Activated CD4-positive, alpha-beta memory T cell treated with anti-CD3 and anti-CD28 coated beads for 36 hours (primary cell): ENCODE measurements around the gene PDE6H. TPM values are rescaled to one million over a fixed set of nuclear protein-coding genes. Genes with fewer than 3 reads are reported as not detected.

Experiments
- CTCF ChIA-PET: fragments of 350-600 bp; sonication (Branson Sonifier 250); formaldehyde crosslinking; loops from one replicate; lab custom pipeline; 2021; ENCODE audit warnings: antibody characterized with exemption, inconsistent platforms; lab: Charles Lee
- POLR2A ChIA-PET: fragments of 350-600 bp; sonication (Branson Sonifier 250); formaldehyde crosslinking; loops from one replicate; lab custom pipeline; 2021; ENCODE audit warnings: antibody characterized with exemption; lab: Charles Lee
- DNase-seq: peaks from one replicate; pipeline ENCODE4 v3.0.0-alpha.2; 2020
- H3K27ac Mint-ChIP-seq: one replicate; pipeline ENCODE4 v1.8.0; 2021; ENCODE audit warnings: mixed read lengths
- H3K27me3 Mint-ChIP-seq: one replicate; pipeline ENCODE4 v1.8.0; 2021; ENCODE audit warnings: mixed read lengths
- H3K36me3 Mint-ChIP-seq: one replicate; pipeline ENCODE4 v1.8.0; 2021; ENCODE audit warnings: mixed read lengths
- H3K4me1 Mint-ChIP-seq: one replicate; pipeline ENCODE4 v1.8.0; 2021; ENCODE audit warnings: low read depth, mixed read lengths
- H3K4me3 Mint-ChIP-seq: one replicate; pipeline ENCODE4 v1.8.0; 2021; ENCODE audit warnings: mild to moderate bottlenecking, mixed read lengths
- H3K9me3 Mint-ChIP-seq: one replicate; pipeline ENCODE4 v1.8.0; 2021; ENCODE audit warnings: mixed read lengths
- intact Hi-C: fragments of 100-400 bp; cut with micrococcal nuclease; formaldehyde crosslinking; loops from one replicate; pipeline ENCODE4 v1.15.1; 2023
- total RNA-seq, 2 experiments: library from RNA; stranded (reverse); gene quantifications; one replicate each; pipeline ENCODE4 v1.2.3, GENCODE V29; 2021

Gene PDE6H
- total RNA-seq, 2 experiments from 2014 or later: not detected

DNA sequence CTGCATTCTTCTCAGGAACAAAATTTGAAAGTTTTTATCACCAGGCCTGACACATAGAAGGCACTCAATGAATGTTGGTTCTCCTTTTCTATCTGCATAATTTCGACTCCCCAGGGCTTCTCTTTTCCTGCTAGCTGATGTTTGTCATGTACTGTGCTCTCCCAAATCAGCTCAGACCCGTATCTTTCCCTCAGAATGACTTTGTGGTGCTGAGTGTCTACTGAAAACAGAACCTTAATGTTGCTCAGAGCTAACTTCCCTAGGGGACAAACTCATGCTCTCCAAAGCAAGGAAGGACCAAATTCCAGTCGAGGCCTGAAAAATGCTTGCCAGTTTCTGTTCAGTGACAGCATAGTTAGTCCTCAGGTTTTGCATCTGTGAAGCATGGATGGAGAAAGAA lies 13.4 kb upstream of the PDE6H start:
- DNase-seq: no peak
- no peaks in the 10 kb centered on the region for H3K9me3 Mint-ChIP-seq
- H3K27ac Mint-ChIP-seq: peak overlapping the region; percentile 96
- peak overlapping the region; percentile 88 for H3K4me3 Mint-ChIP-seq
- peaks cover 32% of the 10 kb centered on the region for H3K4me1 Mint-ChIP-seq
- intact Hi-C loops: loop anchor here (10.0 kb wide), 1 partner anchor 925 kb away; the partner anchor contains the start of gene STRAP
- ChIA-PET CTCF (interaction anchor here (0.6 to 1.5 kb wide), 3 partner anchors 9 to 11 kb away, joined by 3 to 7 read pairs (median 5); no protein-coding TSS in a partner anchor), POLR2A (interaction anchor here (0.8 to 3.7 kb wide), 7 partner anchors 8 to 574 kb away, joined by 3 to 17 read pairs (median 4); a partner anchor contains a TSS)
- H3K36me3 Mint-ChIP-seq: peaks cover 26% of the 10 kb centered on the region
- H3K27me3 Mint-ChIP-seq: no peaks in the 10 kb centered on the region

DNA sequence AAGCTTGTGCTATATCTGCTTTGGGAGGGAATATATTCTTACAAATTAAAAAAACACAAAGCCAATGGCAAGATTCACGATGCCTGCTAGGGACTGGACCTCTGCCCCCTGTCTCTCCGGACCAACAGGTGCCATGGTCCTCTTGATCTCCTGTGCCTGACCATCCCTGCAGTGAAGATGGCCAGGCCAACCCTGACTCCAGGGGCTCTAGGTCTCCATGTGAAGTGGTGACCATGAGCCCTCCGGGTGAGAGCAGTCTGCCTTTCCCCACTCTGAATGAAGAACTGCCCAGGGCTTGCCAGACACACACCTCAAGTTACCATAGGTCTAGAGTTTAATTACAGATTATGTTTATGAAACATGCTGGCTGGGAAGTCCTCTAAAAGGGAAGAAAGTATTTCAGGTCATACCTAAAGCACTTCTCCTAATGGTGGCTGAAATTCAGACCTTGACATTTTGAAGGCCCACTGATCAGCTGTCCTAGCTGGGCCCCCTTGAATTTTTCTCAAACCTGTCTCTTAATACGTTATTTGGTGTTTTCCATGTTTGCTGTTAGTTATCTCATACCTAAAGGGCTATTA lies 12.8 kb upstream of the PDE6H start:
- no peak for DNase-seq
- POLR2A ChIA-PET: interaction anchor here (0.9 to 3.7 kb wide), 6 partner anchors 9 to 574 kb away, joined by 3 to 17 read pairs (median 8); a partner anchor contains a TSS
- Mint-ChIP-seq H3K27me3 (no peaks in the 10 kb centered on the region), H3K4me3 (peak overlapping the region; percentile 88), H3K27ac (peak overlapping the region; percentile 96), H3K4me1 (peaks cover 35% of the 10 kb centered on the region), H3K9me3 (no peaks in the 10 kb centered on the region), H3K36me3 (peaks cover 26% of the 10 kb centered on the region)
- CTCF ChIA-PET: interaction anchor here (0.6 to 1.3 kb wide), 2 partner anchors 10 to 12 kb away, joined by 3 to 5 read pairs; no protein-coding TSS in a partner anchor
- intact Hi-C loops: loop anchor here (2.0 to 10.0 kb wide), 4 partner anchors 35 to 925 kb away; partner anchors contain the start of gene STRAP

DNA sequence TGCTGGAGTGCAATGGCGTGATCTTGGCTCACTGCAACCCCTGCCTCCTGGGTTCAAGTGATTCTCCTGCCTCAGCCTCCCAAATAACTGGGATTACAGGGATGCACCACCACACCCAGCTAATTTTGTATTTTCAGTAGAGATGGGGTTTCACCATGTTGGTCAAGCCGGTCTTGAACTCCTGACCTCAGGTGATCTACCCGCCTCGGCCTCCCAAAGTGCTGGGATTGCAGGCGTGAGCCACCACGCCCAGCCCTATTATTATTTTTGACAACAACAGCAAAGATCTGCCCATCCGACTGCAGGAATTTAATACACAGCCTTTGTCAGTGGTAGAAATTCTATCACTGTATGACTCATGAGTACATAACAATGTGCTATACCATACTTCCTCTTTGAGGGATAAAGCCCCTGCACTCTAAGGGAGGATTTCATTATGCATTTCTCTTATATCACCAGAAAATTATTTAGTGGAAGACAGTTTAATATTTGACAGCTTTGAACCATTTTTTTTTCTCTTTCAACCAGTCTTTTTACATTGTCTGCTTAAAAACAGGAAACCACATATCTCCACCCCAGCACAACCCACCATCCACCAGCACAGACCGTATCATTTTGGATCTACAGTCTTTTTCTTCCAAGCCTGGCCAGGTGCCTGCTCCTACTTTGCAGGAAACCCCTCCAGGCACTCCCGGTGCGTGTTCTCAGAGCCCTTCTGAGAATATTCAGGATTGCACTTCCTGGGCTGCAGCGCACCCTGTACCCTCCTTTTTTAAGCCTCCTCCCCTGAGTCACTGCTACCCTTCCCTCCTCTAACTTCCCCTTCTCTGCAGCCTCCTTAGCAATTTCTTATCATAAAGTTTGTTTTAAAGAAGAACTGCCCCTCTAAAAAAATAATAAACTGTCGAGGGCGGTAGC lies 12.0 kb upstream of the PDE6H start:
- peak; percentile 49 for DNase-seq
- H3K4me1 Mint-ChIP-seq: peaks cover 43% of the 10 kb centered on the region
- peak overlapping the region; percentile 88 for H3K4me3 Mint-ChIP-seq
- ChIA-PET POLR2A (interaction anchor here (1.1 to 3.7 kb wide), 11 partner anchors 10 to 190 kb away, joined by 3 to 19 read pairs (median 7); partner anchors contain the start of genes C12orf60, PDE6H and WBP11), CTCF (interaction anchor here (0.7 to 2.6 kb wide), 4 partner anchors 8 to 191 kb away, joined by 3 to 14 read pairs (median 6); partner anchors contain the start of gene ERP27)
- H3K36me3 Mint-ChIP-seq: peaks cover 26% of the 10 kb centered on the region
- no peaks in the 10 kb centered on the region for H3K27me3 Mint-ChIP-seq
- H3K9me3 Mint-ChIP-seq: no peaks in the 10 kb centered on the region
- intact Hi-C loops: loop anchor here (1.0 to 5.0 kb wide), 7 partner anchors 9 to 704 kb away; partner anchors contain the start of genes C12orf60 and WBP11
- peak overlapping the region; percentile 96 for H3K27ac Mint-ChIP-seq

DNA sequence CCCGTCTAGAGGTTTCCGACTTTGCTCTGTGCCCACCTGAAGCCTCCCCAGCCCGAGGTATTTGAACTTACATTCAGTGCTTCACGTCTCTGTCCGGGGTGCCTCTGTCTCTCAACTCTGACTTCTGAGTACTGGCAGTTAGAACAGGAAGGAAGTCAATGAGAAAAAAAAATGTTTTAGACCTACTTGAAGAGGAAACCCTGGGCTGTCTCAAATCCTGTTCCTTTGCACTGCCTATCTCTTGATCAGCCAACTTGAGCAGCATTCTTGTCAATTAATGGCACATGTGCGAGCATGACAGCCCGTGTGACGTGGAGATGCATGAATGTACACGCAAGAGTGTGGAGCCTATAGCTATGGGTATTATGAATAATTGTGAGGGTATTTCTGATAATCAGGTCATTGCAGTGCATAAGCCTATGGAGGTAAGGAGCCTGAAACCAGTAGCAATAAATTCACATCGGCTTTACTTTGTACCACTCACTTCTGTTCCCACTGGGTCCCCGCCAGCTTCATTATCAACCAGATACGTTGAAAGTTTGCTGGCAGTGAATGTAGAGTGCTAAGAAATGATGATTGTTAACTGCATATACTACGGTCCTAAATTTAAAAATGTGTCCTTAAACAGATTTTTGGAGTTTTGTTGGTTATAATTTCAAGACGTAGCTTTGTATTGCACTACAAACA lies 11.2 kb upstream of the PDE6H start, which contains the start of gene ARHGDIB:
Gene ARHGDIB (minus strand): TSS at position 136 of the 687 bp plus-strand sequence. CDS start 10,889 bp downstream, outside the sequence.
- H3K27me3 Mint-ChIP-seq: no peaks in the 10 kb centered on the region
- no peaks in the 10 kb centered on the region for H3K9me3 Mint-ChIP-seq
- H3K4me1 Mint-ChIP-seq: peaks cover 45% of the 10 kb centered on the region
- POLR2A ChIA-PET: interaction anchor here (0.7 to 2.6 kb wide), 11 partner anchors 10 to 191 kb away, joined by 3 to 19 read pairs (median 6); partner anchors contain the start of genes C12orf60, PDE6H and WBP11
- intact Hi-C loops: loop anchor here (1.0 to 5.0 kb wide), 8 partner anchors 9 to 704 kb away; partner anchors contain the start of genes C12orf60 and WBP11
- H3K27ac Mint-ChIP-seq: peak within 1 kb of the TSS; percentile 96
- CTCF ChIA-PET: interaction anchor here (0.7 to 2.6 kb wide), 6 partner anchors 9 to 192 kb away, joined by 3 to 14 read pairs (median 4); partner anchors contain the start of gene ERP27
- peaks cover 26% of the 10 kb centered on the region for H3K36me3 Mint-ChIP-seq
- peak within 1 kb of the TSS; percentile 88 for H3K4me3 Mint-ChIP-seq
- DNase-seq: peak; percentile 86

DNA sequence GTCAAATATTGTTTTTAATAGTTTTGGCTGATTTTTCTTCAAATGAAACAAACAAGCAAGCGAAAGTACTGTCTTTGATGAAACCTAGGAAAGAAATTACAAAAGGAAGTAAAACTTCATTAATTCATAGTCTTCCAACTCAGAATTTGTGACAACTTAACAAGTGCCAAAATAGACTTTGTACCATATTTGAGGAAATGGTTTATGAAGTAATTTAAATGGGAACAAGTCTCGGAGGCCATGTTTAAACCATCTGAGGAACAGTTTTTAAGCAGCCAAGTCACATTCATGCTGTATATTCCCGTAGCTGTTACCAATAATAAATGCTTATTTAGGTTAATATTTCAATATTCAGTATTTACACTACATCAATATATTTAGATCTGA lies 10.7 kb upstream of the PDE6H start:
- no peaks in the 10 kb centered on the region for H3K27me3 Mint-ChIP-seq
- DNase-seq: no peak
- H3K4me3 Mint-ChIP-seq: peak overlapping the region; percentile 88
- peak overlapping the region; percentile 96 for H3K27ac Mint-ChIP-seq
- intact Hi-C loops: loop anchor here (2.0 to 5.0 kb wide), 3 partner anchors 13 to 705 kb away; no protein-coding TSS in a partner anchor
- peaks cover 40% of the 10 kb centered on the region for H3K4me1 Mint-ChIP-seq
- ChIA-PET CTCF (interaction anchor here (0.9 to 2.6 kb wide), 5 partner anchors 10 to 192 kb away, joined by 4 to 14 read pairs (median 4); a partner anchor contains a TSS), POLR2A (interaction anchor here (0.8 to 2.6 kb wide), 10 partner anchors 10 to 192 kb away, joined by 3 to 19 read pairs (median 6); partner anchors contain the start of genes C12orf60, PDE6H and WBP11)
- no peaks in the 10 kb centered on the region for H3K9me3 Mint-ChIP-seq
- H3K36me3 Mint-ChIP-seq: peaks cover 26% of the 10 kb centered on the region

DNA sequence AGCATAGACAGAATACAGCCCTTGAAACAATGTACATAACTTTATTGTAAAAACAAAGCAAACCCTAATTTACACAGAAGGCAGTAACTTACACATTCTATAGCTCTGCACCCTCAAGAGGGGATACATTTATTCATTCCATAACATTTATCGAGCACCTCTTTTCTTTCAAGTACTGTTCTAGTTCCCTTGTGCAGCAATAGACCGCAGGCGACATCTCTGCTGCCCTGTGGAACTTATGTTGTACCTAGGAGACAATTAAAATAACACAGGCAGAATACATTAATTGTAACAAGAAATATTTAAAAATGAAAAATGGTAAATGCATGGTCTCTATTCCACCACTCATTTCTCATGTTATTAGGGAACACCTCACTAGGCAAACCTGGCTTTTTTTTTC lies 10.0 kb upstream of the PDE6H start:
- intact Hi-C loops: loop anchor here (2.0 to 5.0 kb wide), 3 partner anchors 14 to 705 kb away; no protein-coding TSS in a partner anchor
- CTCF ChIA-PET: interaction anchor here (2.6 kb wide), 1 partner anchor 193 kb away, joined by 14 read pairs; a partner anchor contains a TSS
- H3K27me3 Mint-ChIP-seq: no peaks in the 10 kb centered on the region
- DNase-seq: no peak
- POLR2A ChIA-PET: interaction anchor here (1.0 to 2.6 kb wide), 6 partner anchors 10 to 192 kb away, joined by 5 to 19 read pairs (median 8); partner anchors contain the start of genes C12orf60, PDE6H and WBP11
- peaks cover 42% of the 10 kb centered on the region for H3K4me1 Mint-ChIP-seq
- H3K9me3 Mint-ChIP-seq: no peaks in the 10 kb centered on the region
- peak overlapping the region; percentile 88 for H3K4me3 Mint-ChIP-seq
- H3K36me3 Mint-ChIP-seq: peaks cover 24% of the 10 kb centered on the region
- H3K27ac Mint-ChIP-seq: peak overlapping the region; percentile 96

DNA sequence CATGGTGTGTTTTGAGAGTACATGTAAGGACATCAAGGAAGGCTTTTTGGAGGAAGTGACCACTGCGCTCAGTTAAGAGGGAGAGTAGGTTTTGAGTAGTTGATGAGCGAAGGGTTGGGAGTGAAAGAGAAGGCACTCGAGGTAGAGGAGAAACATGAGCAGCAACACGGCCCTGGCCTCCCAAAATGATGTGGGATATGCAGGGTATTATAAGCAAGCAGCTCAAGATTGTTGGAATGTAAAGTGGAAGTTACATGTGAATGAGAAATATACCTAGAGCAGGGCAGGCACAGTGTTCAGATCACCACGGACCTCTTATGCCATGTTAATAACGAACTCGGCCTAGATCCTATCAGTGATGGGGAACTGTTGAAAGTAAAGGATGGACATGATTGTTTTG lies 9.3 kb upstream of the PDE6H start:
- POLR2A ChIA-PET: interaction anchor here (1.0 to 2.6 kb wide), 3 partner anchors 13 to 193 kb away, joined by 5 to 19 read pairs (median 11); a partner anchor contains a TSS
- no peak for DNase-seq
- H3K4me3 Mint-ChIP-seq: peak overlapping the region; percentile 45

DNA sequence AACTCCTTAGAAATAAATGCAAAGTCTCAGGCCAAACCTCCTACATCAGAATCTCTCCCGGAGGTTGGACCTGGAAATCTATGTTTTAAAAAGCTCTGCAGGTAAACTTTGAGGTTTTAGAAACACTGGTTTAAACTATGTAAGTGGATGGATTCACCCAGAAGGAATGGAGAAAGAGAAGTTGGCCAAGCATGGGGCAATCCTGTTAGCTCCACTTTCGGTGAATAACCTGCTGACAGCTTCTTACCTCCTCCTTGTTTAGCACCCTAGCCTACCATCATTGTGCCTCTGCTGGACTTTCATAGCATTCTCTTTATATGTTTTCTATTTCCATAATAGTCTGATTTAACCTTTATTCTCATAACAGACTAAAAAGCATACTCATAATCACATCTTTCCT lies 8.4 kb upstream of the PDE6H start:
- intact Hi-C loops: loop anchor here (5.0 kb wide), 2 partner anchors 598 to 707 kb away; no protein-coding TSS in a partner anchor
- H3K27ac Mint-ChIP-seq: peak overlapping the region; percentile 85
- H3K4me1 Mint-ChIP-seq: peaks cover 41% of the 10 kb centered on the region
- ChIA-PET POLR2A (interaction anchor here (0.9 to 1.0 kb wide), 2 partner anchors 190 to 194 kb away, joined by 3 read pairs; a partner anchor contains a TSS), CTCF (interaction anchor here (1.5 kb wide), 1 partner anchor 161 kb away, joined by 3 read pairs; the partner anchor contains the start of genes C12orf60 and WBP11)
- no peak for DNase-seq
- peaks cover 14% of the 10 kb centered on the region for H3K36me3 Mint-ChIP-seq
- no peaks in the 10 kb centered on the region for H3K9me3 Mint-ChIP-seq
- no peaks in the 10 kb centered on the region for H3K27me3 Mint-ChIP-seq
- no peak overlapping the region for H3K4me3 Mint-ChIP-seq

More for the DNA sequence above, 9.3 kb upstream of the PDE6H start:
- intact Hi-C loops: loop anchor here (2.0 to 5.0 kb wide), 3 partner anchors 15 to 706 kb away; no protein-coding TSS in a partner anchor
- no peaks in the 10 kb centered on the region for H3K9me3 Mint-ChIP-seq
- H3K27ac Mint-ChIP-seq: peak overlapping the region; percentile 85
- H3K36me3 Mint-ChIP-seq: peaks cover 20% of the 10 kb centered on the region
- H3K27me3 Mint-ChIP-seq: no peaks in the 10 kb centered on the region
- H3K4me1 Mint-ChIP-seq: peaks cover 39% of the 10 kb centered on the region
- CTCF ChIA-PET: interaction anchor here (1.5 to 2.6 kb wide), 2 partner anchors 160 to 194 kb away, joined by 3 to 14 read pairs; partner anchors contain the start of genes C12orf60 and WBP11

DNA sequence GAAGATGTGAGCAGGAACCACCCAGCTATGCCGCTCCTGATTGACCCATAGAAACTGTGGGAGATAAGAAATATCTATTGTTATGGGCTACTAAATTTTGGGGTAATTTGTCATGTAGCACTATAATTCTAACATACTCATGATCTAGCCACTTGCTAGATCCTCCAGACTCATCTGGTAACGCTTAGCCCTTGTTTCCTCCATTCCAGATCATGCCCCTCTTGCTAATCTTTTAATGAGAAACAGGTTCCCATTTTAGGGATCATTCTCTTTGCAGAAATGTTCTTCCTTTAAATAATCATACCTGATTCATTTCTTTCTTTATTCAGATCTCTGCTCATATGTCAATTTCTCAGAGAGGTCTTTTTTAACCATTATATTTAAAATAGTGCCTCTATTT lies 7.6 kb upstream of the PDE6H start:
- CTCF ChIA-PET: no interaction called here
- Mint-ChIP-seq H3K27ac (peak overlapping the region; percentile 85), H3K27me3 (no peaks in the 10 kb centered on the region), H3K4me1 (peaks cover 48% of the 10 kb centered on the region), H3K4me3 (no peak overlapping the region), H3K36me3 (peaks cover 8% of the 10 kb centered on the region), H3K9me3 (no peaks in the 10 kb centered on the region)
- no peak for DNase-seq
- POLR2A ChIA-PET: interaction anchor here (0.9 kb wide), 1 partner anchor 191 kb away, joined by 3 read pairs; a partner anchor contains a TSS
- intact Hi-C loops: no loop called here

DNA sequence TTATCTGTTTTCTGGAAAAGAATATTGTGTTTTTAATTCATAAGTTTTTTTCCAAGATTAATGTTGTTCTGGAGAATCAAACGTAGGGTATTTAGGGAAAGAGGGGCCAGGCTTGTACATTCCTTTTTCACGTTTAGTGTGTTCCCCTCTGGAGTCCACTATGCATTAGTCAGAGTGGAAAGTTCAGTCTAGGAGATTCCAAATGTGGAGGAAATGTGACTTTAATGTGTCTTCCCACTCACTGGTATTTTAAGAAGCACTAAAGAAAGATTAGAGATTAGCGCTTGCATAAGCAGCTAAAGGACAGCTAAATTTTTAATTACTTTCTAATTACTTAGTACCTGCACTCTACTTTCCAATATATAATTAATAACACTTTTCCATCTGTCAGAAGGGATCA lies 4.4 kb upstream of the PDE6H start:
- no peak overlapping the region for H3K4me3 Mint-ChIP-seq
- CTCF ChIA-PET: interaction anchor here (1.7 kb wide), 1 partner anchor 10 kb away, joined by 4 read pairs; no protein-coding TSS in a partner anchor
- no peak overlapping the region for H3K27ac Mint-ChIP-seq
- peaks cover 56% of the 10 kb centered on the region for H3K4me1 Mint-ChIP-seq
- H3K36me3 Mint-ChIP-seq: no peaks in the 10 kb centered on the region
- H3K9me3 Mint-ChIP-seq: no peaks in the 10 kb centered on the region
- intact Hi-C loops: no loop called here
- H3K27me3 Mint-ChIP-seq: no peaks in the 10 kb centered on the region
- POLR2A ChIA-PET: no interaction called here
- no peak for DNase-seq
